RKO (cell line): ENCODE measurements around the gene RPS10.

Source experiments
- DNase-seq: peaks from one replicate; pipeline ENCODE4 v3.0.0-alpha.2; 2016; ENCODE audit warnings: low spot score

RPS10 gene

DNA sequence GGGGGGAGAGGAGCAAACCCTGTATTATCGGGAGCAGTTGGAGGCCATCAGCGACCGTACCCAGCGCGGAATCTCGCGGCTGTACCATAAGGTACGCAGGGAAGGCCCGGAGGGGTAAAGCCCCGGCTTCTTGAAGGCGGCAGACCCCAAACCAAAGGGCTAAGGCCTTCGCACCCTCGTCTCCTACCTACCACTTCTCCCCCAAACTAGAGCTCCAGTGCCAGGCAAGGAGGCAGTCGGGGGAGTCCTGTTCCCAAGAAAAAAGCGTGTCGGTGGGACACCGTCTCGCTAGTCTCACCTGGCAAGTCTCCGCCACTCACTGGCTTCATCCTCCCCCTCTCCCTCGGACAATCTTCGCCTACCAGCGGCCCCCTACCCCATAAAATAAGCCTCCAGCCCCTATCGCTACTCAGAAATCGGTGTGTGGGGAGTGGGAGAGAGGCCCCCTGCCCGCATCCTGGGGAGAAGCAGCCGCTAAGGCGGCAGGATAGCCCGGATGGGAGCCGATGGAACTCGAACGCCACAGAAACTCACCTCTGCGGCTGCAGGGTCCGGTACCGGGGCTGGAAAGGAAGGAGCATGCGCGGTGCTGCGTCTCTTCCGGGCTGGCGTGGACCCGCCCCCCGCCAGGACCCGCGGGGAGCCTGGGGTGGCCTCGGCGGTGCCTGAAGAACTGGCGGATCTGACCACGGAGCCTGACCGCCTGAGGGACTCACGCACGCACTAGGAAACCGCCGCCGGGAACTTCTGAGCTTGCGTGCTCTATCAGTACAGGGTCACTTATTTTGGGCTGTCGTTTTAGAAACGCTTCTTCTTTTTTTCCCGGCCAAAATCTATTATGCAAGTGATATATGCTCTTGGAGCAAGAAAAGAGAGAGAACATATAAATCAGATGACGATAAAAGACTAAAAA lies at the start of gene RPS10:
Gene RPS10 (minus strand): TSS at position 572 of the 913 bp plus-strand sequence. CDS start 848 bp downstream, outside the sequence.
- peak; percentile 94 for DNase-seq

DNA sequence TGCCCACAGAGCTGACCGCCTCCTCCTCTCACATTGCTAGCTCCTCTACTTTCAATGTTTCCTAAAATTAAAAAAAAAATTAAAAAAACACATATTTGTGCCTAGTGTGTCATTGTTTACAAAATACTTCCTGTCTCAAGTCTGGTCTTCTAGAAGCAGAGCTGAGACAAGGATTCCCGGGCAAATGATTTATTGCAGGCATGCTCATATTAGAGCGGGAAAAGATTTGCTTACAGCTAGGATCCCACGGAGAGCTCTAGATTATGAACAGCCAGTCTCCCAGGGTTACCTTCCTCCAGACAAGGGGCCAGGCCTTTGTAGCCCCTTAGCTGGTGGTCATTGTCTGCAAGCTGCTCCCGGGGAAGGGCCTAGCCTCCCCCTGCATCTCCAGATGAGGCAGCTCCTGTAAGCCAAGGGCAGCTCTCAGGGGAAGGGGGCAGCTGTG lies 49.4 kb upstream of the RPS10 start:
- DNase-seq, result no peak

DNA sequence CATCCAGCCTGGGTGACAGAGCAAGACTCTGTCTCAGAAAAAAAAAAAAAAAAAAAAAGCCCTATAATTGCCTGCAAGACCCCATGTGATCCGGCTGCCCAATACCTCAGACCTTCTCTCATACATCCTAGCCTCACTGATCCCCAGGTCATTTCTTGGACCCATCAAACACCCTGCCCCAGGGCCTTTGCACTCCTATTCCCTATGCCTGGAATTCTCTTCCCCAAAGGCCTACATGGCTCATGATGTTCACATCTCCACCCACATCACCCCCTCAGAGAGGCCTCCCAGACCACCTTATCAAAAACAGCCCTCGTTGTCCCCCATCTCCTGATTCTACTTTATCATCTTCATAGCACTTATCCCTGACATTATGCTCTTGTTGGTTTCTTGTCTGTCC lies 48.9 kb upstream of the RPS10 start:
- DNase-seq, result no peak

DNA sequence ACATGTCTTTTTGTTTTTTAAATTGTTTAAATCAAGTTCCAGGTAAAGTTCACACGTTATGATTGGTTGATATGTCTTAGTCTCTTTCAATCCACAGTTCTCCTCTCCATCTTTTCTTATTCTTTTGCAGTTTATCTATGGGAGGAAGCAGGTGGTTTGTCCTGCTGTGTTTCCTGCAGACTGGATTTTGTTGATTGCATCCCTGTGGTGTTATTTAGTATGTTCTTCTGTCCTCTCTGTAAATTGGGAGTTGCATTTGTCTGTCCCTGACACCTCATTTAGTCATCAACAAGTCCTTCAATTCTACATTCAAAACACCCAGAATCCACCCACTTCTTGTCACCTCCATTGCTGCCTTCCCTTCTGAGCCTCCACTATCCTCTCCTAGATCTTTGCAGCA lies 48.1 kb upstream of the RPS10 start:
- DNase-seq, result peak; percentile 39

DNA sequence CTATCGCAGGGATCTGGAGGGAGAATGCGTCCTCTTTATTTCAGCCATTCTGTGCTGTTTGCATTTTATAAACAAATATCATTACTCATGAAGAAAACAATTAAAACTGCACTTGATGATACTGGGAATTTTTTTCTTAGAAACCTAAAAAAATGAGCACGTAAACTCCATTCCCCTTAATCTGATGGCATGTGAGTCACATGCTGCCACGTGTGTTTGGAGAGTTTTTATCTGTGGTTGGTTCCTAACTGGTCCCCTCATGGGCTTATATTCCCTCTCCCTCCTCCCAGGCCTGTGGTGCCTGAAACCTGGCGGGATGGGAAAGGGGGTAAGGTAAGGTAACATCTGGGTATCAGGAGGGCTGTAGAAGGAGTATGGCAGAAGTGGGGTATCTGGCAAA lies 46.6 kb upstream of the RPS10 start:
- no peak for DNase-seq

DNA sequence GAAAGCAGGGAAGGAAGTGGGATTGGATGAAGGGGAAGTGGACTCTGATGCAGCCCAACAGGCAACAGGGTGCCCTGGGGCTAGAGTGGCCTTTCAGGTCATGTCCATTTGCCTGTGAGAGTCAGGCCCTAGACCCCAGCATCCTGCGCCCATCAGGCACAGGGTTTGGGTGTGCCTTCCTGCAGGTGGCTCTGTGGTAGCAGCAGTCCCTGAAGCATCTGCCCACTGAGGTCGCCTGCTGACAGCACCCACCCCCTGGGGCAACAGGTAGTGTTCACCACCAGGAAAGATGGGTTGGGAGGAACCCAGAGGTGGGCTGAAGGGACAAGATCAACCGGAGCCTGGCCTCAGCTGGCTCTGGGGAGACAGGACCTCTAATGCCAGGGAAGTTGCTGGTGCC lies 43.6 kb upstream of the RPS10 start:
- no peak for DNase-seq

DNA sequence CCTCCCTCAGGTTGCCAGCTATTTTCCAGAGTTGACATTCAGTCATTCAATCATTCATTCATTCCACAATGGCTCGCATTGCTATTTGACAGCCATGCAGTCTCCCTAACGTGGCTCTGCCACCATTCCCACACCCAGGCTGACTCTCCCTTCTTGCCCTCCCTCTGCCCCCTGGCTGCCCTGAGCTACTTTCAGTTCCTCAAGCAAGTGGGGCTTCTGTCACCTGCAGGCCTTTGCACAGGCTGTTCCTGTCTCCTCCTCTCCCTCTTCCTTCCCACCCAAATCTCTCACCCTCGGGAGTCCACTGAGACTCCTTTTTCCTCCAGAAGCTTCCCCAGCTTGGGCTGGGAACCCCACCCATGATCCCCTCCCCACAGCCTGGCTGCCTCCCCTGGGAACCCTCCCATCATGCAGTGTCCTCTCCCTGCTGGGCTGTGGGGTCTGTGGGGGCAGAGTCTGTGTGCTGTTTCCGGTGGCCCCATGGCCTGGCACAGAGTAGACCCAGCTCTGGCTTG lies 42.6 kb upstream of the RPS10 start:
- DNase-seq, result no peak

DNA sequence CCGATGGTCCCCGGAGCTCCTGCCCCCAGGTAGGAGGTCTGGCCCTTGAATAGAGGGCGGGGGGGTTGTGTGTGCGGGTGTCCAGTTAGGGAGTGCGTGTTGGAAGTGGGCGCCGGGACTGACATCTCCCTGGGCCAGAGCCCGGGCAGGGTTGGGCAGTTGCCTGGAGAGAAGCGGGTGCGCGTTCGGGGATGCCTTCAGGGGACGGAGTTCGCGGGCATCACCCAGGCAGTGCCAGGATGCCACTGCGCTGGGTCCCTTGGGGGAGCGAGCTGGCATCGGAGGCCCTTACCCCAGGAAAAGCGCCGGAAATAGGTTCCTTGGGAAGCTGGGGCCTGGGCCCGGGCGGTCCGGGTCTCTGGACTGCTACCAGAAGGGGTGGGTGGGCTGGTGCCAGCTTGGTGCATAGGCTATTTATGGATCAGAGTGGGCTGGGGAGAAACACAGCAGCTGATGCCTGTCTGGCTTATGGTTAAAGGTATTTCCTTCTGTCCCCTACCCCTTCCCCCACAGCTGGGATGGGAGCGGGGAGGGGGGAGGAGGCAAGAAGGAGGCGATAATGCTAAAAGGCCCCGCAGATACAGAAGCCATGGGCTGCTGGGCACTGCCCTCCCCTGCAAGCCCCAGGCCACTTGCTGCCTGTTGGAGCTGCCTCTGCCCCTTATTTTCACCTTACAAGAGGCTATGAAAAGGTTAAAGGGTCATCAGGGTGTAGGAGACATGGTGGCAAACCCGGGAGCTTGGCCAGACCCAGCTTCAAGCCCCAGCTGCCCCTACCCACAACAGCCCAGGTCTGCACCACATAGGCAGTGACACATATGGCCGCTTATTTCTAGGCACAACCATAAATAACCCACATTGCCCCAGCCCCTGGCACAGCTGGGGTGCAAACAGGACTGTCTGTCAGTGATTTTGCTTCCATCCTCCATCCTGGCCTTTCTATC lies 40.6 kb upstream of the RPS10 start:
- no peak for DNase-seq

DNA sequence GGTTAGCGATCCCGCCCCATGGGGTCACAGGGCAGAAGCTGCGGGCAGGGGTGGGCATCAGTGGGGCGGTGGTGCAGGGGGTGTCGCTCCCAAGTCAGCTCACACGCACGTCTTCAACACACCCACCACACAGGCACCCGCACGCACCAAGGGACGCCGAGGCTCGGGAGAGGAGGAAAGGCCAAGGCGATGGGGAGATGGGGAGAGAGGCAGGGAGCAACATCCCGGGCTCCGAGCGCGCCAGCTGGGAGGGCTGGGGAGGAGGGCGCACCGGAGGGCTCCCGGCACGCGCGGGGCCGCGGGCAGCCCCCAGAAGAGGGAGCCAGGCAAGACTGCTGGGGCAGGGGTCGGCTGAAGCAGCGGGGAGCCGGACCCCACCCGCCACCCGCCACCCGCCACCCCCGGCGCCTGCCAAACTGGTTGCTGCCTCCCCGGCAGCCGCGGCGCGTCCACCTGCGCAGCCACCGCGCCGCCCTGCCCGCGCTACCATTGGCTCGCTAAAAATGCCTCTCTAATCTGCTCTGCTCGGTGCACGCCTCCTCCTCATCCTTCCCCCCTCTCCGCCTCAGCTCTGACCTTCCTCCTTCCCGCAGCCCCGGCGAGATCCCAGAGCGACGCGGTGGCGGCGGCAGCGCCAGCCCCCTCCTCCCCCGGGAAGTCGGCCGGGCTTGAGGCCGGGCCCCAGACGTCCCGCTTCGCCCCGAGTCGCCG lies 39.8 kb upstream of the RPS10 start, which contains the start of gene PACSIN1:
Gene PACSIN1 (plus strand): TSS at position 546 of the 711 bp plus-strand sequence. CDS start 60,230 bp downstream, outside the sequence.
- DNase-seq, result no peak

DNA sequence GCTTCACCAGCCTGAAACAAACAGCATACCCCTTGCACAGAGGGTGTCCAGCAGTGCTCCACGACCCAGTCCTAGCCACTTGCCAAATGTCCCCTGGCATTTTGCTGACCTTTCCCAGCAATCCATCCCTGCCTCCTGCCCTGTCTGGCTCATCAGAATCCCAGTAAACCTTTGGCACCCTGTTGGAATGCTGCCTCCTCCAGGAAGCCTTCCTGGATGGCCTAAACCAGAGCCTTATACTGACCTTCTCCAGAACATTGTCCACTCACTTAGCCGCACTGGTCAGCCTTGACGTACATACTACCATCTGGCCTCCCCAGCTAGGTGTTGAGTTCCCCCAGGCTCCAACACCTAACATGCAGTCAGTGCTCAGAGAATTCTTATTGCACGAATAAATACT lies 38.0 kb upstream of the RPS10 start:
- DNase-seq, result no peak

DNA sequence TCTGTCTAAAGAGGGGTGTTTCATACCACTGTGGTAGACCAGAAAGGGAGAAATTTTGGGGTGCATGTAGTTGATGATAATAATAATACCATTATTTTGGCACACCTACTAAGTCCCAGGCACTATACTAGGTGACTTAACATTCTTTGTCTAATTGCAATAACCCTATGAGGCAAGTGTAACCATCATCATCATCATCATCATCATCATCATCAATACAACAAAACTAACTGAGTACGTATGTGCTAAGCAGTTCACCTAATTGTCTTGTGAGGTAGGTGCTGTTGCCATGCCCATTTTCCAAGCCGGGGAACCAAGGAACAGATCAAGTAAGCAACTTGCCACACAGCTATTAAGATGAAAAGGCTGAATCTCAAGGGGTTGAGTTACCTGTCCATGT lies 37.4 kb upstream of the RPS10 start:
- no peak for DNase-seq

DNA sequence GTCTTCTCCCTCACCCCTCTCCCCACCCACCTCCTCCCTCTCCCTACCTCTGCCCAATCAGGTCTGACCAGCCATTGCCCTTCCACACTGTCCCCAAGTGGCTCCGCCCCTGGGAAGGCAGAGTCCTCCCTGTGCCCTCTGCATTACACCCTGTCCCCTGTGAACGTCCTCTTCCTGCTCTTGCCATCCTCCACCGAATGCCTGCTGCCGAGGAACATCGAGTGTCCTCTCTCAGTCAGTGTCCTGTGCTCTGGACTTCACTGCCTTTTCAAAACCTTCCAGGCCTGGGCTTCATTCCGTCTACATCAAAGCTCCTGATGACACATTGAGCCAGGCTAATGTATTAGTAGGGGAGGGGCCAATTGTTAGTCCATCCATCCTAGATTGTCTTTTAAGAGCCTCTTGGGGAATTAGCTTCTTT lies 36.7 kb upstream of the RPS10 start:
- no peak for DNase-seq

DNA sequence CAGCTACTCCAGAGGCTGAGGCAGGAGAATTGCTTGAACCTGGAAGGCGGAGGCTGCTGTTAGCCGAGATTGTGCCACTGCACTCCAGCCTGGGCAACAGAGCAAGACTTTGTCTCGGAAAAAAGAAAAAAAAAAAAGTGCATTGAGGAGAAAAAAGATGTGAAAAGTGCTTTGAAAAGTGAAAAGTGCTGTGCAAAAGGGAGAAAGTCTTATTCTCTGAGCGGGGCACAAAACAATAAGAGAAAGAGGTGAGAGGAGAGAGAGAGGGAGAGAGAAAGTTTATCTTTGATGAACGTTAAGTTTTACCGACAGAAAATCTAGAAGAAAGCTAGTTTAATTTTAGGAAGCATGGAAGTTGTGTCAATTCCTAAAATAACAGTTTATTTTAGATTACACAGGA lies 36.1 kb upstream of the RPS10 start:
- no peak for DNase-seq

DNA sequence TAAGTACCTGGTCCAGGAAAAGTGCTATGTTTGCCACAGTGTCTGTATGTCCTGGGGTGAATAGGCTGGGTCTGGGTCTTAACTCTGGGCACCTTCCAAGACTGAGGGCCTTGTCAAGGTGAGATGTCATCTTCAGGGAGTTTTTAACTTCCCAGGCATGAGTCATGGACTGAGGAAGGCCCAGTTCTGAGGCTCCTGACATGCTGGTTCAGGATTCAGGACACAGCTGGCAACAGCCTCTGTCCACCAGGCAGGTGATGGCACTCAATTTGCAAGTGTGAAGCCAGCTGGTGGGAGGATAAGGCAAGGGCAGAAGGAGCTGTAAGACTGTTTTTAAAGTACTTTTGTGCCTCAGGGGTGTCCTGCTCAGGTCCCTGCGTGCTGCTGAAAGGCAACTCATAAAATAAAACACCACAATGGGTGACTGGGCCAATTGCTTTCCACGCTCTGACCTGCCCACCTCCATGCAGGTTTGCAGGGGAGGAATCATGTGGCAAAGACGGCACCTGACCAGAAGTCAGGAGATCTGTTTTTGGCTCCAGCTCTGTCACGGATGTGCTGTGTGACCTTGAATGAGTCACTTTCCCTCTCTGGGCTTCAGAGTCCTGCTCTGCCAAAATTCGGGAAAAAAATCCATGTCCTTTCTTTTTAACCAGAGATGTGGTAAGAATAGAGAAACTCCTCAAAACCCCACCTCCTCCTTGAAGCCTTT lies 35.1 kb upstream of the RPS10 start:
- no peak for DNase-seq

DNA sequence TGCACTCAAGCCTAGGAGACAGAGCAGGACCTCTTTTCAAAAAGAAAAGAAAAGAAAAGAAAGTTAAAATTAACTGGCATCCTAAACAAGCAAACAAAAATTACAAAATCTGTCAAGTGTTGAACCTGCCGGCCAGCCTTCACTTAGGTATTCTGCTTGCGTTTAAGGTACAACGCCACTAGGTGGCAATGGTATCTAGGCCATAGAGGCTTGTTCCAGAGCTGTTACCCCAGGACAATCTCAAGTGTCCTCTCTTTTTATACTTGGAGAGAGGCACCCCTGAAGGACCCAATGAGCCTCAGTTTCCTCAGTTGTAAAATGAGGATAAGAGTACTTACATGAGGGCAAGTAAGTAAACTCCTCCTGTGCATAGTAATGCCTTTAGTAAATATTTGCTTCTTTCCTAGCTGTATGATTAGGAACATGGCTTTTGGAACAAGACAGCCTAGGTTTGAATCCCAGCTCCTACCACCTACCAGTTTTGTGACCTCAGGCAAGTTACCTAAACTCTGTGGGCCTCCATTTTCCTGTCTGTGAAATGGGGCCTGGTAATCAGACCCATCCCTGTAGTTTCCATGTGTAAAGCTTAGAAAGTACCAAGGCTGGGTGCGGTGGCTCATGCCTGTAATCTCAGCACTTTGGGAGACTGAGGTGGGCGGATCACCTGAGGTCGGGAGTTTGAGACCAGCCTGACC lies 34.2 kb upstream of the RPS10 start:
- DNase-seq, result peak; percentile 69

DNA sequence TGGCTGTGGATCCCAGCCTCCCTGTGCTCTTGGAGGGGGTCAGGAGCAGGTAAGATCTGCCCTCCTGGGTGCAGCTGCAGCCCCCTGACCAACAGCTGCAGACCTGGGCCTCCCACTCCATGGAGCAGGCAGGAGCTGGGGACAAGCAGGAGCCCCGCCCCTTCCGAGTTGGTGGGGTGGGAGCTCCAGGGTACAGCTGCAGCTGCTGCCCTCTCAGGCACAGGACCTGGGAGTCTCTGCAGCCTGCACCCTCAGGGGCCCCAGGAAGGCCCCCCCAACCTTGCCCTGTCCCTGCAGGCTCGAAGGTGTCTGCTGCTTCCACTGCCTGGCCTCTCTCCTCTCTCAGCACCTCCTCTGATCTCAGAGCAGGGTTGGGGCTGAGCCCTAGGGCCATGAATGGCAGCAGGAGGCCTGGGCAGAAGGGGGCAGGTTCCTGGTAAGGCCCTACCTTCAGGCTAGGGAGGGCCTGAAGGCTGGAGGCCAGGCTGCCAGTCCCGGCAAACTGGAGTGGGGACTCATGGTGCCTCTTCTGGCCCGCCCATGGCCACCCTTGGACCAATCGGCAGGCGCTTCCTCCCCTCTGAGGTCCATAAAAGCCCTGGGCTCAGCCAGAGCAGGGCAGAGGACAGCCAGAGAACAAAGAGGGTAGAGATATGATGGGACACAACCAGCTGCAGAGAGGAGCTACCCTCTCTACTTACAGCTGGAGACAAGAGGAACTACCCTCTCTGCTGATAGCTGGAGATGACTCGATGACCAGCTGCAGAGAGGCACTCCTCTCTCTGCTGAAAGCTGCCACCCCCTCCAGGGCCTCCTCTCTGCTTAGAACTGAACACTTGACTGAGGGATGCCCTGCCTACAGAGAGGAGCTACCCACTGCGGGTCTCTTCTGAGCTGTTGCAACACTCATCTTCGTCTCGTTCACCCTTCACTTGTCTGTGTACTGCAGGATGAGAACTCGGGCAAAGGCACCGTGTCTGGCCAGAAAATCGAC lies 32.2 kb upstream of the RPS10 start:
- no peak for DNase-seq

DNA sequence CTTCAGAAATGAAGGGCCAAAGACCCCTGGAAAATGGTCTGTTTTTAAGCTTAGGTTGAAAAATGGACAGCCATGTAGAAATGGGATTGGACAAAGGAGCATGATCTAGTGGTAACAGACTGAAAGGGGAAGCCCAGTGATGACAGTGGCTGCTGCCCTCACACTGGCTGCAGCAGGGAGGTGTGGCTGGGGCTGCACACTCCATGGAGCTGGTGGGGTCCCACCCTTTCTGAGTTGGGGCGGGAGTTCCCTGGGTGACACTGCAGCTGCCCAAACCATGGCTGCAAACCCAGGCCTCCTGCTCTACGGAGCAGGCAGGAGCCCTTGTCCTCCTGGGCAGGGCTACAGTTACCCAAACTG lies 31.5 kb upstream of the RPS10 start:
- no peak for DNase-seq

DNA sequence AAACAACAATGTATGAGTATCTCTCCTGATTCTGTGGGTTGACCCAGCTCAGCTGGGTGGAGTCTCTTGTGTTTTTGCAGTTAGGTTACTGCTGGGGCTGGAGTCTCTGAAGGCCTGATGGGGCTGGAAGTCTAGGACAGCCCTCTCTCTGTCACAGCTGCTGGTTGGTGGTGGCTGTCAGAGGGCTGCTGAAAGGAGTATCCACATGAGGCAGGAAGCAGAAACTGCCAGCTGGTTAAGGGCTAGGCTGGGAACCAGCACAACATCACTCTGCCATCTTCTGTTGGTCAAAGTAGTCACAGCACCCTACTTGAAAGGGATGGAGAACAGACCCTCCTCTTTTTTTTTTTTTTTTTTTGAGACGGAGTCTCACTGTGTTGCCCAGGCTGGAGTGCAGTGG lies 30.0 kb upstream of the RPS10 start:
- DNase-seq, result no peak

DNA sequence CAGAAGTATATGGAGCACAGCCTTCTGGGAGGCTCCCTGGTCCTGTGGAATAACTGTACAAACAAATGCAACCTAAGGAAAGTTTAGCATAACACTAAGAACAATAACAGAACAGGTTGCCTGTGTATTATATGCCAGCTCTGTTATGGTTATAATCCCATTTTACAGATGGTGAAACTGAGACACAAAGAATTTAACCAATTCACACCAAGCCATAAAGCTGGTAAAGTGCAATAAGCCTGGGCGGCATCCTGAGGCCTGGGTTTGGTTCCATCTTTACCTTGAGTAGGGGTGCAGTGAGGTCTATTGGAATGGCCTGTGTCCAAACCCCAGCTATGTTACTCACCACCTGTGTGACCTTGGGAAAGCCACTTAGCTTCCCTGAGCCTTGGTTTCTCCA lies 25.3 kb upstream of the RPS10 start:
- DNase-seq, result no peak
